ENCODE measurements around the gene JAKMIP1.

GRCh38 chr4:5984843-5985242 lies 215.5 kb downstream of the JAKMIP1 start:
- TF ChIP-seq CTCF (conservative IDR thresholded peaks at IDR 0.05): no peak
- no peak for TF ChIP-seq EZH2 (IDR thresholded peaks at IDR 0.05; ENCODE audit: low read depth)

Measured in PC-9 (cell line).